ENCODE results near the gene RPS19.

- no peak for TF ChIP-seq TAF1 (IDR thresholded peaks at IDR 0.05; ENCODE audit: low read depth)
- no peak for TF ChIP-seq CTCF (IDR thresholded peaks at IDR 0.05; ENCODE audit: poor library complexity, severe bottlenecking)
- TF ChIP-seq POLR2AphosphoS5 (IDR thresholded peaks at IDR 0.05): no peak
- TF ChIP-seq EZH2 (IDR thresholded peaks at IDR 0.05; ENCODE audit: borderline replicate concordance, insufficient read depth, low read length, poor library complexity, severe bottlenecking): no peak
- TF ChIP-seq REST (IDR thresholded peaks at IDR 0.05; ENCODE audit: borderline replicate concordance): no peak
- no peak for TF ChIP-seq EP300 (conservative IDR thresholded peaks at IDR 0.05; ENCODE audit: poor library complexity, severe bottlenecking)
Measured at GRCh38 chr19:41896581-41896942, 36.5 kb downstream of the RPS19 start.
